ENCODE results near the gene FHL2.

FHL2 gene

GRCh38 chr2:105438104-105438929 lies 39.5 kb upstream of the FHL2 start:
- no peaks in the 10 kb centered on the region for H3K79me2 ChIP-seq (ENCODE audit: insufficient read depth, low read length)
- no peak overlapping the region for H3K4me3 ChIP-seq (ENCODE audit: low read length, poor library complexity, severe bottlenecking)
- no peaks in the 10 kb centered on the region for H3K27me3 ChIP-seq (ENCODE audit: insufficient read depth, low read length, poor library complexity, severe bottlenecking)
- no peaks in the 10 kb centered on the region for H3K9me3 ChIP-seq (ENCODE audit: insufficient read depth, low read depth, low read length)
- H4K20me1 ChIP-seq (ENCODE audit: insufficient read depth, low read length, poor library complexity, severe bottlenecking), result no peaks in the 10 kb centered on the region
- H3K36me3 ChIP-seq (ENCODE audit: insufficient read depth, low read length), result no peaks in the 10 kb centered on the region
- no peak overlapping the region for H3K4me2 ChIP-seq (ENCODE audit: low read depth, low read length, poor library complexity, severe bottlenecking)
- TF ChIP-seq CTCF (conservative IDR thresholded peaks at IDR 0.05; ENCODE audit: low read length) (no peak), EZH2phosphoT487 (IDR thresholded peaks at IDR 0.05; ENCODE audit: borderline replicate concordance) (no peak)
- H3K9me2 ChIP-seq (replicated peaks; ENCODE audit: low read depth, low read length), result no peaks in the 10 kb centered on the region
- no peaks in the 10 kb centered on the region for H3F3A ChIP-seq (ENCODE audit: low read depth)
- H2AFZ ChIP-seq (ENCODE audit: low read length), result no peak overlapping the region
- H3K9ac ChIP-seq (ENCODE audit: low read depth, low read length, poor library complexity, severe bottlenecking), result no peak overlapping the region
- no peaks in the 10 kb centered on the region for H3K4me1 ChIP-seq (ENCODE audit: insufficient read depth, low read length, poor library complexity, severe bottlenecking)

GRCh38 chr2:105437708-105438103 lies 38.9 kb upstream of the FHL2 start:
- Histone ChIP-seq H3F3A (ENCODE audit: low read depth) (no peaks in the 10 kb centered on the region), H2AFZ (ENCODE audit: low read length) (no peak overlapping the region), H3K4me2 (ENCODE audit: low read depth, low read length, poor library complexity, severe bottlenecking) (no peak overlapping the region), H3K27me3 (ENCODE audit: insufficient read depth, low read length, poor library complexity, severe bottlenecking) (no peaks in the 10 kb centered on the region), H3K9ac (ENCODE audit: low read depth, low read length, poor library complexity, severe bottlenecking) (no peak overlapping the region), H3K9me3 (ENCODE audit: insufficient read depth, low read depth, low read length) (no peaks in the 10 kb centered on the region), H3K4me3 (ENCODE audit: low read length, poor library complexity, severe bottlenecking) (no peak overlapping the region), H3K4me1 (ENCODE audit: insufficient read depth, low read length, poor library complexity, severe bottlenecking) (no peaks in the 10 kb centered on the region), H3K79me2 (ENCODE audit: insufficient read depth, low read length) (no peaks in the 10 kb centered on the region), H3K36me3 (ENCODE audit: insufficient read depth, low read length) (no peaks in the 10 kb centered on the region), H4K20me1 (ENCODE audit: insufficient read depth, low read length, poor library complexity, severe bottlenecking) (no peaks in the 10 kb centered on the region), H3K9me2 (replicated peaks; ENCODE audit: low read depth, low read length) (no peaks in the 10 kb centered on the region)
- TF ChIP-seq CTCF (conservative IDR thresholded peaks at IDR 0.05; ENCODE audit: low read length), result no peak
- TF ChIP-seq EZH2phosphoT487 (IDR thresholded peaks at IDR 0.05; ENCODE audit: borderline replicate concordance), result no peak

- no peaks in the 10 kb centered on the region for H3K27me3 ChIP-seq (ENCODE audit: insufficient read depth, low read length, poor library complexity, severe bottlenecking)
- no peaks in the 10 kb centered on the region for H3F3A ChIP-seq (ENCODE audit: low read depth)
- H3K9me3 ChIP-seq (ENCODE audit: insufficient read depth, low read depth, low read length), result no peaks in the 10 kb centered on the region
- TF ChIP-seq CTCF (conservative IDR thresholded peaks at IDR 0.05; ENCODE audit: low read length), result no peak
- no peak for TF ChIP-seq EZH2phosphoT487 (IDR thresholded peaks at IDR 0.05; ENCODE audit: borderline replicate concordance)
- no peaks in the 10 kb centered on the region for H3K36me3 ChIP-seq (ENCODE audit: insufficient read depth, low read length)
- H4K20me1 ChIP-seq (ENCODE audit: insufficient read depth, low read length, poor library complexity, severe bottlenecking), result no peaks in the 10 kb centered on the region
- H3K9me2 ChIP-seq (replicated peaks; ENCODE audit: low read depth, low read length), result no peaks in the 10 kb centered on the region
- H3K9ac ChIP-seq (ENCODE audit: low read depth, low read length, poor library complexity, severe bottlenecking), result no peak overlapping the region
- peaks cover 3% of the 10 kb centered on the region for H3K4me1 ChIP-seq (ENCODE audit: insufficient read depth, low read length, poor library complexity, severe bottlenecking)
- H3K79me2 ChIP-seq (ENCODE audit: insufficient read depth, low read length), result no peaks in the 10 kb centered on the region
- no peak overlapping the region for H3K4me2 ChIP-seq (ENCODE audit: low read depth, low read length, poor library complexity, severe bottlenecking)
- H3K4me3 ChIP-seq (ENCODE audit: low read length, poor library complexity, severe bottlenecking), result no peak overlapping the region
- H2AFZ ChIP-seq (ENCODE audit: low read length), result no peak overlapping the region
Measured at GRCh38 chr2:105432749-105433148, 33.9 kb upstream of the FHL2 start.
